Right atrium auricular region (tissue), 2 donors: ENCODE results near the gene CLDN15. TPM values are rescaled to one million over a fixed set of nuclear protein-coding genes. Genes with fewer than 3 reads are reported as not detected.
"Not testable (repeated sequence)": the region's sequence is repeated elsewhere in the genome, so short reads cannot be mapped to it uniquely, and the experiment has no call there.

Experiments
- DNase-seq: peaks from one replicate; pipeline ENCODE4 v3.0.0-alpha.2; 2019; ENCODE audit warnings: low spot score
- H3K27ac ChIP-seq, 2 donors: fragments of 200-600 bp; sonication (generic); 1 replicate in 1 of 2; 2 replicates in 1 of 2; pipeline ENCODE4 v1.5.1; 2016 to 2019
- H3K27me3 ChIP-seq, 2 donors: fragments of 200-600 bp; sonication (generic); one replicate each; pipeline versions ENCODE4 v1.5.1 to v1.6.0; 2017 to 2019
- H3K36me3 ChIP-seq: fragments of 200-600 bp; sonication (generic); one replicate; pipeline ENCODE4 v1.5.1; 2016
- H3K4me1 ChIP-seq, 2 donors: fragments of 200-600 bp; sonication (generic); one replicate each; pipeline versions ENCODE4 v1.5.1 to v1.6.0; 2017 to 2019
- H3K4me3 ChIP-seq, 2 donors: fragments of 200-600 bp; sonication (generic); 1 replicate in 1 of 2; 2 replicates in 1 of 2; pipeline ENCODE4 v1.5.1; 2017 to 2019; ENCODE audit warnings: mild to moderate bottlenecking in 1 of 2, moderate library complexity in 1 of 2
- H3K9me3 ChIP-seq, 2 donors: fragments of 200-600 bp; sonication (generic); one replicate each; pipeline ENCODE4 v1.5.1; 2019
- total RNA-seq, 2 donors: library from RNA; depleted of rRNA; stranded (reverse); fragments of >200 nt; gene quantifications; one replicate each; pipeline ENCODE4 v1.1.0, GENCODE V29; 2016
- TF ChIP-seq, protein P1 (sequence below), 2 donors: fragments of 200-600 bp; sonication (generic); IDR thresholded peaks; one replicate each; pipeline ENCODE4 v1.5.1; 2019; ENCODE audit warnings: antibody characterized with exemption in 2 of 2

CLDN15 gene
- total RNA-seq, 2 donors from 2014 or later = 16.5 to 50.2 TPM

- H3K27me3 ChIP-seq = no peaks in the 10 kb centered on the region
- TF ChIP-seq, protein P1, sequence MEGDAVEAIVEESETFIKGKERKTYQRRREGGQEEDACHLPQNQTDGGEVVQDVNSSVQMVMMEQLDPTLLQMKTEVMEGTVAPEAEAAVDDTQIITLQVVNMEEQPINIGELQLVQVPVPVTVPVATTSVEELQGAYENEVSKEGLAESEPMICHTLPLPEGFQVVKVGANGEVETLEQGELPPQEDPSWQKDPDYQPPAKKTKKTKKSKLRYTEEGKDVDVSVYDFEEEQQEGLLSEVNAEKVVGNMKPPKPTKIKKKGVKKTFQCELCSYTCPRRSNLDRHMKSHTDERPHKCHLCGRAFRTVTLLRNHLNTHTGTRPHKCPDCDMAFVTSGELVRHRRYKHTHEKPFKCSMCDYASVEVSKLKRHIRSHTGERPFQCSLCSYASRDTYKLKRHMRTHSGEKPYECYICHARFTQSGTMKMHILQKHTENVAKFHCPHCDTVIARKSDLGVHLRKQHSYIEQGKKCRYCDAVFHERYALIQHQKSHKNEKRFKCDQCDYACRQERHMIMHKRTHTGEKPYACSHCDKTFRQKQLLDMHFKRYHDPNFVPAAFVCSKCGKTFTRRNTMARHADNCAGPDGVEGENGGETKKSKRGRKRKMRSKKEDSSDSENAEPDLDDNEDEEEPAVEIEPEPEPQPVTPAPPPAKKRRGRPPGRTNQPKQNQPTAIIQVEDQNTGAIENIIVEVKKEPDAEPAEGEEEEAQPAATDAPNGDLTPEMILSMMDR (IDR thresholded peaks at IDR 0.05) = no peak
- no peak overlapping the region for H3K4me3 ChIP-seq
- no peaks in the 10 kb centered on the region for H3K9me3 ChIP-seq
- H3K27ac ChIP-seq = no peak overlapping the region
- no peaks in the 10 kb centered on the region for H3K4me1 ChIP-seq
- H3K36me3 ChIP-seq = no peaks in the 10 kb centered on the region
- DNase-seq = no peak
Observed at GRCh38 chr7:101277155-101277554, 39.6 kb upstream of the CLDN15 start.

DNA sequence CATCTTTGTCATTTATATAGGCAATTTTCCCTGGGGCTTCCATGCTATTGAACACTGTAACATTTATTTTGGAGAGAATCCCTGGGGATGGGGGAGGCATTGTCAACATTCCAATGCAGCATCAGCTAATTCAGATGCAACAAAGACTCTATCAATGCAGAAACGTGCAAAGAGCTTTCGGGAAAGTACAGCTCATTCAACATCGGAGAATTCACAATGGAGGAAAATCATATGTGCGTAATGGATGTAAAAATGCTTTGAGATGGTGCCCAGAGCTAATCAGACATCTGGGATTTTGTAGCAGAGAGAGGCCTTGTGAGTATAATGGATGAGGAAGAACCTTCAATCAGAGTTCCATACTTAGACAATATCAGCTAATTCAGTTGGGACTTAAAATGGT, 35.6 kb upstream of the CLDN15 start:
- no peaks in the 10 kb centered on the region for H3K4me1 ChIP-seq
- H3K9me3 ChIP-seq = no peaks in the 10 kb centered on the region
- H3K4me3 ChIP-seq = no peak overlapping the region
- H3K36me3 ChIP-seq = no peaks in the 10 kb centered on the region
- DNase-seq = no peak
- H3K27me3 ChIP-seq = no peaks in the 10 kb centered on the region
- H3K27ac ChIP-seq = no peak overlapping the region
- TF ChIP-seq, protein P1 (IDR thresholded peaks at IDR 0.05) = no peak

- H3K4me1 ChIP-seq = no peaks in the 10 kb centered on the region
Observed at GRCh38 chr7:101271021-101271420, 33.4 kb upstream of the CLDN15 start.

DNA sequence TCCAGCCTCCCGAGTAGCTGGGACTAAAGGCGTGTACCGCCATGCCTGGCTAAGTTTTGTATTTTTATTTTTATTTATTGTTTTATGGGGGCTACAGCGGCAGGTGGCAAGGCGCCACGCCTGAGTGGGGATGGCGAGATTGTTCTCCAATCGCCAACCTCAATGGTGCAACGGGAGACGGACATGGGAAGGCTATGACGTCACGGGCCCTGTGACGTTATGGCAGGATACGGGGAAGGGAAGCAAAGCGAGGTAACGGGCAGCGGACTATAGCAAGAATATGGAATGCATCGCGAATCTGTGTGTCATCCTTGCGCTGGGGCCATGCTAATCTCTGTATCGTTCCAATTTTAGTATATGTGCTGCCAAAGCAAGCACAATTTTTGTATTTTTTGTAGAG, 32.1 kb upstream of the CLDN15 start:
- Histone ChIP-seq H3K9me3 (no peaks in the 10 kb centered on the region), H3K4me1 (no peaks in the 10 kb centered on the region), H3K36me3 (no peaks in the 10 kb centered on the region), H3K27ac (no peak overlapping the region), H3K27me3 (no peaks in the 10 kb centered on the region), H3K4me3 (no peak overlapping the region)
- TF ChIP-seq, protein P1 (IDR thresholded peaks at IDR 0.05) = no peak
- no peak for DNase-seq

More at GRCh38 chr7:101271021-101271420, 33.4 kb upstream of the CLDN15 start:
- H3K27me3 ChIP-seq = no peaks in the 10 kb centered on the region
- no peaks in the 10 kb centered on the region for H3K36me3 ChIP-seq
- no peak overlapping the region for H3K27ac ChIP-seq
- DNase-seq = no peak
- no peaks in the 10 kb centered on the region for H3K9me3 ChIP-seq
- TF ChIP-seq, protein P1 (IDR thresholded peaks at IDR 0.05) = no peak
- no peak overlapping the region for H3K4me3 ChIP-seq

- H3K36me3 ChIP-seq = no peaks in the 10 kb centered on the region
- no peaks in the 10 kb centered on the region for H3K27me3 ChIP-seq
- no peak for DNase-seq
- H3K9me3 ChIP-seq = no peaks in the 10 kb centered on the region
- no peak overlapping the region for H3K4me3 ChIP-seq
- peaks cover 0 to 6% of the 10 kb centered on the region in 2 donors for H3K4me1 ChIP-seq
- no peak overlapping the region for H3K27ac ChIP-seq
- TF ChIP-seq, protein P1 (IDR thresholded peaks at IDR 0.05) = no peak
Observed at GRCh38 chr7:101265622-101266516, 28.3 kb upstream of the CLDN15 start.

GRCh38 chr7:101264102-101264706, 26.6 kb upstream of the CLDN15 start:
- not testable (repeated sequence) for H3K9me3 ChIP-seq, H3K27me3 ChIP-seq, H3K4me1 ChIP-seq, H3K4me3 ChIP-seq, H3K36me3 ChIP-seq, H3K27ac ChIP-seq, DNase-seq
